ENCODE results near the gene FOXK1.

- TF ChIP-seq ZNF114 (CRISPR knock-in tag; IDR thresholded peaks at IDR 0.05): no peak
- no peak for TF ChIP-seq CTCF (conservative IDR thresholded peaks at IDR 0.05; ENCODE audit: low read depth in 2 of 2)
- no peak for TF ChIP-seq EZH2phosphoT487 (IDR thresholded peaks at IDR 0.05; ENCODE audit: unreplicated experiment)
- TF ChIP-seq REST (IDR thresholded peaks at IDR 0.05; ENCODE audit: unreplicated experiment): no peak
- no peak for TF ChIP-seq POLR2AphosphoS5 (IDR thresholded peaks at IDR 0.05; ENCODE audit: low read depth)
- no peak for TF ChIP-seq EZH2 (IDR thresholded peaks at IDR 0.05; ENCODE audit: low read depth, unreplicated experiment)
These were observed 47.2 kb downstream of the FOXK1 start for GRCh38 chr7:4729266-4729665.
